Measurements from ENCODE around the gene P3H3. TPM values are rescaled to one million over a fixed set of nuclear protein-coding genes. Genes with fewer than 3 reads are reported as not detected.

P3H3 gene
- total RNA-seq, 6 experiments from 2014 or later = 0.98 to 2.1 (median 1.5) TPM

- no peak overlapping the region for H3K27ac ChIP-seq
- no peaks in the 10 kb centered on the region for H3K27me3 ChIP-seq
- H3K4me1 ChIP-seq = peaks cover 0 to 8% (median 3%) of the 10 kb centered on the region in 4 donors
- 48% methylated on average over 5 of the region's 5 CpGs for WGBS (ENCODE audit: insufficient coverage, low coverage, low lambda C conversion rate, missing lambda C conversion rate)
- no peaks in the 10 kb centered on the region for H3K36me3 ChIP-seq
- ATAC-seq (peak in 1 of 4 donors; percentile 8), DNase-seq (no peak)
- intact Hi-C loops (cut with DNase I) = no loop called here
- no peak for TF ChIP-seq POLR2A (IDR thresholded peaks at IDR 0.05)
- TF ChIP-seq, protein P1, sequence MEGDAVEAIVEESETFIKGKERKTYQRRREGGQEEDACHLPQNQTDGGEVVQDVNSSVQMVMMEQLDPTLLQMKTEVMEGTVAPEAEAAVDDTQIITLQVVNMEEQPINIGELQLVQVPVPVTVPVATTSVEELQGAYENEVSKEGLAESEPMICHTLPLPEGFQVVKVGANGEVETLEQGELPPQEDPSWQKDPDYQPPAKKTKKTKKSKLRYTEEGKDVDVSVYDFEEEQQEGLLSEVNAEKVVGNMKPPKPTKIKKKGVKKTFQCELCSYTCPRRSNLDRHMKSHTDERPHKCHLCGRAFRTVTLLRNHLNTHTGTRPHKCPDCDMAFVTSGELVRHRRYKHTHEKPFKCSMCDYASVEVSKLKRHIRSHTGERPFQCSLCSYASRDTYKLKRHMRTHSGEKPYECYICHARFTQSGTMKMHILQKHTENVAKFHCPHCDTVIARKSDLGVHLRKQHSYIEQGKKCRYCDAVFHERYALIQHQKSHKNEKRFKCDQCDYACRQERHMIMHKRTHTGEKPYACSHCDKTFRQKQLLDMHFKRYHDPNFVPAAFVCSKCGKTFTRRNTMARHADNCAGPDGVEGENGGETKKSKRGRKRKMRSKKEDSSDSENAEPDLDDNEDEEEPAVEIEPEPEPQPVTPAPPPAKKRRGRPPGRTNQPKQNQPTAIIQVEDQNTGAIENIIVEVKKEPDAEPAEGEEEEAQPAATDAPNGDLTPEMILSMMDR (IDR thresholded peaks at IDR 0.05) = no peak
- no peak overlapping the region for H3K4me3 ChIP-seq
- no peaks in the 10 kb centered on the region for H3K9me3 ChIP-seq
These were observed 43.4 kb upstream of the P3H3 start for GRCh38 chr12:6784761-6785160.

GRCh38 chr12:6786416-6787094, 41.7 kb upstream of the P3H3 start:
- no peak overlapping the region for H3K4me3 ChIP-seq
- 66% methylated on average over 9 of the region's 9 CpGs for WGBS (ENCODE audit: insufficient coverage, low coverage, low lambda C conversion rate, missing lambda C conversion rate)
- ATAC-seq (no peak), DNase-seq (no peak)
- intact Hi-C loops (cut with DNase I) = no loop called here
- H3K9me3 ChIP-seq = no peaks in the 10 kb centered on the region
- H3K36me3 ChIP-seq = no peaks in the 10 kb centered on the region
- H3K27ac ChIP-seq = no peak overlapping the region
- no peaks in the 10 kb centered on the region for H3K27me3 ChIP-seq
- TF ChIP-seq, protein P1 (IDR thresholded peaks at IDR 0.05) = no peak
- TF ChIP-seq POLR2A (IDR thresholded peaks at IDR 0.05) = no peak
- H3K4me1 ChIP-seq = no peaks in the 10 kb centered on the region

DNA sequence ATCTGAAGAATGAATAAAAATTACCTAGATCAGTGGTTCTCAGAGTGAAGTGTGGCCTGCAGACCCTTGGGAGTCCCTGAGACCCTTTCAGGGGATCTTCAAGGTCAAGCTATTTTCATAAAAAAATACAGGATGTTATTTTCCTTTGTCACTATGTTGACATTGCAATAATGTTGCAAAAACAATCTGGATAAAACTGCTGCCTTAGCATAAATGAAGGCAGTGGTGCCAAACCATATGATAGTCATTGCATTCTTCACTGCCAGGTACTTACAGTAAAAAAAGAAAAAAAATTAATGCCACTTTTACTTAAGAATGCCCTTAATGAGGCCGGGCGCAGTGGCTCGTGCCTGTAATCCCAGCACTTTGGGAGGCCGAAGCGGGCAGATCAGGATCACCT, 40.9 kb upstream of the P3H3 start:
- no peaks in the 10 kb centered on the region for H3K4me1 ChIP-seq
- ATAC-seq (no peak), DNase-seq (no peak)
- WGBS (ENCODE audit: insufficient coverage, low coverage, low lambda C conversion rate, missing lambda C conversion rate) = 77% methylated on average over 5 of the region's 5 CpGs
- no peaks in the 10 kb centered on the region for H3K9me3 ChIP-seq
- TF ChIP-seq, protein P1 (IDR thresholded peaks at IDR 0.05) = no peak
- no peak for TF ChIP-seq POLR2A (IDR thresholded peaks at IDR 0.05)
- no peaks in the 10 kb centered on the region for H3K36me3 ChIP-seq
- no peak overlapping the region for H3K27ac ChIP-seq
- intact Hi-C loops (cut with DNase I) = no loop called here
- H3K4me3 ChIP-seq = no peak overlapping the region
- no peaks in the 10 kb centered on the region for H3K27me3 ChIP-seq

GRCh38 chr12:6788972-6789924, 39.0 kb upstream of the P3H3 start, which contains the start of gene CD4:
Gene CD4 (plus strand): TSS chr12:6789528. CDS start chr12:6800139, 10,611 bp downstream.
- TF ChIP-seq, protein P1 (IDR thresholded peaks at IDR 0.05) = no peak
- peak; percentile 69 for TF ChIP-seq POLR2A (IDR thresholded peaks at IDR 0.05)
- Histone ChIP-seq H3K27me3 (no peaks in the 10 kb centered on the region), H3K27ac (peak within 1 kb of the TSS; percentile 36 to 65 (median 65)), H3K9me3 (no peaks in the 10 kb centered on the region), H3K36me3 (no peaks in the 10 kb centered on the region), H3K4me1 (no peaks in the 10 kb centered on the region), H3K4me3 (peak within 1 kb of the TSS; percentile 32 to 44 (median 36))
- intact Hi-C loops (cut with DNase I) = no loop called here
- DNase-seq = peak; percentile 69 to 74 (median 73)
- ATAC-seq = peak; percentile 75 to 80 (median 76)
- 39% methylated on average over 14 of the region's 18 CpGs for WGBS (ENCODE audit: insufficient coverage, low coverage, low lambda C conversion rate, missing lambda C conversion rate)
